WTC11 (cell line): ENCODE results near the gene INHBC. TPM values are rescaled to one million over a fixed set of nuclear protein-coding genes. Genes with fewer than 3 reads are reported as not detected.

Experiments used
- E2F4 ChIP-seq: sonication (generic); formaldehyde crosslinking; IDR thresholded peaks from 2 replicates; pipeline ENCODE4 v1.8.1; 2022; ENCODE audit warnings: low read depth, mild to moderate bottlenecking, moderate library complexity, missing genetic modification reagents, borderline replicate concordance
- EMX1 ChIP-seq: fragments of 250-450 bp; sonication (Bioruptor Pico); IDR thresholded peaks from 2 replicates; pipeline ENCODE4 v1.8.0; 2021; ENCODE audit warnings: mild to moderate bottlenecking
- FOXP4 ChIP-seq: sonication (generic); formaldehyde crosslinking; IDR thresholded peaks from 2 replicates; pipeline ENCODE4 v1.8.0; 2022; ENCODE audit warnings: mild to moderate bottlenecking, missing genetic modification reagents
- GABPB1 ChIP-seq: sonication (generic); formaldehyde crosslinking; IDR thresholded peaks from 2 replicates; pipeline ENCODE4 v1.8.1; 2023; ENCODE audit warnings: mild to moderate bottlenecking, missing genetic modification reagents
- HMGA2 ChIP-seq: fragments of 250-450 bp; sonication (Bioruptor Pico); IDR thresholded peaks from 2 replicates; pipeline ENCODE4 v1.4.0; 2021; ENCODE audit warnings: mild to moderate bottlenecking, moderate library complexity
- HMGXB4 ChIP-seq: sonication (generic); formaldehyde crosslinking; IDR thresholded peaks from 2 replicates; pipeline ENCODE4 v1.8.1; 2023; ENCODE audit warnings: mild to moderate bottlenecking, moderate library complexity, missing genetic modification reagents
- IRF1 ChIP-seq: sonication (generic); formaldehyde crosslinking; IDR thresholded peaks from 2 replicates; pipeline ENCODE4 v1.8.0; 2023; ENCODE audit warnings: missing genetic modification reagents
- JAZF1 ChIP-seq: fragments of 250-450 bp; sonication (Bioruptor Pico); IDR thresholded peaks from 2 replicates; pipeline ENCODE4 v1.9.0; 2021; ENCODE audit warnings: moderate library complexity, mild to moderate bottlenecking, inconsistent platforms
- MXD4 ChIP-seq: fragments of 250-450 bp; sonication (Bioruptor Pico); IDR thresholded peaks from 2 replicates; pipeline ENCODE4 v1.8.0; 2021; ENCODE audit warnings: mild to moderate bottlenecking, moderate library complexity, borderline replicate concordance
- NFE2L1 ChIP-seq: sonication (generic); formaldehyde crosslinking; IDR thresholded peaks from 2 replicates; pipeline ENCODE4 v1.8.1; 2023; ENCODE audit warnings: missing genetic modification reagents
- NFYB ChIP-seq: sonication (generic); formaldehyde crosslinking; conservative IDR thresholded peaks from 2 replicates; pipeline ENCODE4 v1.8.0; 2022; ENCODE audit warnings: low read depth, missing genetic modification reagents
- PRDM15 ChIP-seq: sonication (generic); formaldehyde crosslinking; IDR thresholded peaks from 2 replicates; pipeline ENCODE4 v1.8.0; 2022; ENCODE audit warnings: missing genetic modification reagents
- RORB ChIP-seq: fragments of 250-450 bp; sonication (Bioruptor Pico); IDR thresholded peaks from 2 replicates; pipeline ENCODE4 v1.9.0; 2021; ENCODE audit warnings: mild to moderate bottlenecking
- SP1 ChIP-seq: sonication (generic); formaldehyde crosslinking; conservative IDR thresholded peaks from 2 replicates; pipeline ENCODE4 v1.8.1; 2022; ENCODE audit warnings: missing genetic modification reagents
- TEAD1 ChIP-seq: sonication (generic); formaldehyde crosslinking; IDR thresholded peaks from 2 replicates; pipeline ENCODE4 v1.8.0; 2022; ENCODE audit warnings: mild to moderate bottlenecking, missing genetic modification reagents
- TEAD4 ChIP-seq: sonication (generic); formaldehyde crosslinking; IDR thresholded peaks from 2 replicates; pipeline ENCODE4 v1.8.0; 2022; ENCODE audit warnings: mild to moderate bottlenecking, missing genetic modification reagents
- USF2 ChIP-seq: sonication (generic); formaldehyde crosslinking; IDR thresholded peaks from 2 replicates; pipeline ENCODE4 v1.8.1; 2023; ENCODE audit warnings: mild to moderate bottlenecking, missing genetic modification reagents, moderate library complexity
- ZBTB21 ChIP-seq: sonication (generic); formaldehyde crosslinking; IDR thresholded peaks from 2 replicates; pipeline ENCODE4 v1.8.1; 2023; ENCODE audit warnings: mild to moderate bottlenecking, missing genetic modification reagents, borderline replicate concordance
- ZBTB43 ChIP-seq: sonication (generic); formaldehyde crosslinking; IDR thresholded peaks from 2 replicates; pipeline ENCODE4 v1.8.1; 2023; ENCODE audit warnings: mild to moderate bottlenecking, missing genetic modification reagents
- ZNF138 ChIP-seq: sonication (generic); formaldehyde crosslinking; conservative IDR thresholded peaks from 2 replicates; pipeline ENCODE4 v1.8.1; 2022; ENCODE audit warnings: mild to moderate bottlenecking, moderate library complexity, missing genetic modification reagents
- ZNF219 ChIP-seq: sonication (generic); formaldehyde crosslinking; IDR thresholded peaks from 2 replicates; pipeline ENCODE4 v1.8.0; 2023; ENCODE audit warnings: missing genetic modification reagents, mild to moderate bottlenecking, borderline replicate concordance
- ZNF281 ChIP-seq: sonication (generic); formaldehyde crosslinking; IDR thresholded peaks from 2 replicates; pipeline ENCODE4 v1.8.0; 2023; ENCODE audit warnings: mild to moderate bottlenecking, missing genetic modification reagents
- ZSCAN18 ChIP-seq: fragments of 250-450 bp; sonication (Bioruptor Pico); IDR thresholded peaks from 2 replicates; pipeline ENCODE4 v2.1.2; 2022; ENCODE audit warnings: mild to moderate bottlenecking, moderate library complexity
- total RNA-seq: library from RNA; stranded (reverse); gene quantifications from 3 replicates; pipeline ENCODE4 v1.2.3, GENCODE V29; 2021

Gene INHBC
- total RNA-seq, 1 experiment from 2014 or later: 0.20 TPM

- TF ChIP-seq ZBTB43: no peak
- no peak for TF ChIP-seq IRF1 (CRISPR knock-in tag)
- peak; percentile 23; the same call in 1 of the 2 replicates for TF ChIP-seq FOXP4
- no peak for TF ChIP-seq E2F4 (CRISPR knock-in tag)
- TF ChIP-seq ZBTB21 (CRISPR knock-in tag): no peak
- TF ChIP-seq JAZF1 (CRISPR knock-in tag): no peak
- no peak for TF ChIP-seq ZNF138 (CRISPR knock-in tag)
- TF ChIP-seq EMX1 (CRISPR knock-in tag): 0 out of 2 replicates have a peak, but pooled peaks have one; percentile 40
- peak; percentile 61 for TF ChIP-seq USF2 (CRISPR knock-in tag)
- TF ChIP-seq SP1 (CRISPR knock-in tag): peak; percentile 58; the same call in 1 of the 2 replicates
- no peak for TF ChIP-seq ZNF281
- no peak for TF ChIP-seq NFYB
- no peak for TF ChIP-seq ZSCAN18
- TF ChIP-seq TEAD1 (CRISPR knock-in tag): 0 out of 2 replicates have a peak, but pooled peaks have one; percentile 23
- TF ChIP-seq NFE2L1 (CRISPR knock-in tag): no peak
- TF ChIP-seq MXD4 (CRISPR knock-in tag): no peak
- peak; percentile 96 for TF ChIP-seq PRDM15 (CRISPR knock-in tag)
- no peak for TF ChIP-seq HMGA2 (CRISPR knock-in tag)
- TF ChIP-seq TEAD4: no peak
- TF ChIP-seq RORB: no peak
- TF ChIP-seq HMGXB4 (CRISPR knock-in tag): peak; percentile 38; the same call in 1 of the 2 replicates
- no peak for TF ChIP-seq ZNF219 (CRISPR knock-in tag)
- no peak for TF ChIP-seq GABPB1 (CRISPR knock-in tag)
Measured at GRCh38 chr12:57459055-57459749, 24.6 kb downstream of the INHBC start (continued).
